Activated T-cell treated with anti-CD3 and anti-CD28 coated beads for 48 hours (primary cell): ENCODE results near the gene OR51T1.

Experiments
- DNase-seq: peaks from one replicate; pipeline ENCODE4 v3.0.0-alpha.2; 2020; ENCODE audit warnings: low read depth

OR51T1 gene

DNA sequence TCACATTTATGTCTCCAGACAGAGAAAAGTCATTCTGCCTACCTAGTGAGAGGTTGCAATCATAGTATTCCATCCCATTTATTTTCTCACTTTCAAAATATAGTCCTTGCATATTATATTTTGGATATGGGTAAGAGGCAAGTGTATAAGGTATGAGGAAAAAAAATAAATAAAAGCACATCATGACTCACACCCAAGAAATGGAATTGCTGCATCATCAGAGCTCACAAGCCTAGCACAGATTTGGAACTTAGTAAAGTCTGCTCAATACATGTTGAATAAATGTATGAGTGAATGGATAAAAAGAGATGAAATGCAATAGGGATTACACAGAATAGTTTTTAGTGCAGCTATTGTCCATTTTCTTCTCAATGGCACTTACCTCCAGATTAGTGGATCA, 44.9 kb downstream of the OR51T1 start:
- no peak for DNase-seq
